NCI-H524 treated with DMSO at 0.1 percent for 48 hours (cell line): ENCODE data around the gene VSTM5.
"Not testable (repeated sequence)": the region's sequence is repeated elsewhere in the genome, so short reads cannot be mapped to it uniquely, and the experiment has no call there.

Experiments used
- DNase-seq: peaks from one replicate; lab custom pipeline; 2025; lab: John Stamatoyannopoulos, UW

The VSTM5 gene, protein sequence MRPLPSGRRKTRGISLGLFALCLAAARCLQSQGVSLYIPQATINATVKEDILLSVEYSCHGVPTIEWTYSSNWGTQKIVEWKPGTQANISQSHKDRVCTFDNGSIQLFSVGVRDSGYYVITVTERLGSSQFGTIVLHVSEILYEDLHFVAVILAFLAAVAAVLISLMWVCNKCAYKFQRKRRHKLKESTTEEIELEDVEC

DNA sequence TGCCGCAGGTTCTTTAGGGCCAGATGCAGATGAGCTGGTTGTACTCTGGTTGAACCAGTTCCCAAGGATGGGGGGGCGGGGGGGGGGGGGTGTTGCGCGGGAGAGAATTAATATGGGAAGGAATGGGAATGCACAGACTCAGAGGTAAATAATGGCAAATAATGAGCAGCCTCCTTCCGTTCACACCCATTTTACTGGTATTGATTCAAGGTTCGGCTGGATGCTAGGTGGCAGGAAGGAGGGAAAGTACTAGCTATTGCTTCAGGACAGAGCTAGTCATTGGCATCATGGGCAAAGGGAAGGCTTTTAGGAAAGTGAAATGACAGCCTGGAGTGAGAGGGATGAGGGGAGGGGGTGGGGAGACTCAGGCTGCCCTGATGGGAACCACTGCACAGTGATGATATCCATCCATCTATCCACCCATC, at the start of gene VSTM5:
VSTM5 (minus strand) TSS at position 25 of the 425 bp plus-strand sequence. CDS start 116 bp downstream, outside the sequence.
- no peak for DNase-seq

DNA sequence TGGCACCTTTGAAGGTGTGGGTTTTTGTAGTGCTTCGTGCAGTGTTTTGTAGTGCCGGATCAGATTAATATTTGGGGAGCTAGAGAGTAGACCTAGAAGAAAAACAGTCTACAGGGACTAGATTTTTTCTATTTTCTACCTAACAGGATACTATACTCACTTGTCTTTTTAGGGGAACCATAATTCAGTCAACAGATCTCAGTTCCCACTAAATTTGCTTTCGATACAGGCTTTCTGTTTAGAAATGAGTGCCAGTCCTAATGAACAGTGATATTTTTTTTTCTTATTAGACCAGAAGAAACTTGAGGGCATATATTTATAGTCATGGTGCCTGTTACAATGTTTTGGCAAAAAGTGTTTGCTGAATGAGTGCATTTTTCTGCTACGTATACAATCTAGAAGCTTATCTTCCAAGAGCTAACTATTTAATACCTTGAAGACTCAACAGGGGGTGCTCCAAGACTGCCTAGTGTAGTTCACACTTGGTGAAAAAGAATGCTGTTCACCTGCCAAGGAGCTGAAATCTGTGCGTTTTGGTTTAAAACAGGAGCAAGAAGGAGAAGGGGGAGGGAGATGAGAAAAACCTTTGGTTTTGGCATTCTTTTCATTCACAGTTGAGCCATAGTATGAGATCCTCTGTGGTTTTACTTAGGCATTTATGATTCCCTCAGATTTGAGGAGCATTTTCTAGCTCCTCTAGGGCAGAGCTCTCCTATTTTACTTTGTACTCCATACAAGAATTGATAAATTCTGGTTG, 44.9 kb upstream of the VSTM5 start:
- DNase-seq = no peak

DNA sequence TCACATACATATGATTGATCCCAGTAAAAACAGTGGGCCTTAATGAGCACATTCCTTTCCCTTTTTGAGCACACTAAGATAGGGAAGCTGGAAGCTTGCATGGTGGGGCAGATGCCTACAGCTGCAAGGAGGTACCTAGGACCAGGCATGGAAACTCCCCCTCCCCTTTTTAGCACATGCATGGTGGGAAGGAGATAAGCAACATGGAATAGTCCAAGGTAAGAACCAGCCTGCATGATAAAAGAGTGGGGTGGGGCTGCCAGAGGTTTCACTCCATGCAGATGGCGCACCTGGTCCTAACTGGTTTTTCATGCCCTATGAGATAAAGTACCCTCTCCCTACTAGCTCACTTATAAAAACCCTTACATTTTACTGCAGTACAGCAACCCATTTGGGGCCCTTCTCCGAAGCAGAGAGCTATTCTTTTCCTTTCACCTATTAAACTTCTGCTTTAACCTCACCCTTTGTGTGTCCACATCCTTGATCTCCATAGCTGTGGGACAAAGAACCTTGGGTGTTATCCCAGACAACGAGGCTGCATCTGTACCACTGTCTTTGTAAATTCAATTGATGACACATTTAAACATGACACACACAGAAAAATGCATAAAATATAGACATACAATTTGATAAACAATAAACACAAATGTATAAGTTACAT, 40.1 kb upstream of the VSTM5 start:
- DNase-seq = no peak

DNA sequence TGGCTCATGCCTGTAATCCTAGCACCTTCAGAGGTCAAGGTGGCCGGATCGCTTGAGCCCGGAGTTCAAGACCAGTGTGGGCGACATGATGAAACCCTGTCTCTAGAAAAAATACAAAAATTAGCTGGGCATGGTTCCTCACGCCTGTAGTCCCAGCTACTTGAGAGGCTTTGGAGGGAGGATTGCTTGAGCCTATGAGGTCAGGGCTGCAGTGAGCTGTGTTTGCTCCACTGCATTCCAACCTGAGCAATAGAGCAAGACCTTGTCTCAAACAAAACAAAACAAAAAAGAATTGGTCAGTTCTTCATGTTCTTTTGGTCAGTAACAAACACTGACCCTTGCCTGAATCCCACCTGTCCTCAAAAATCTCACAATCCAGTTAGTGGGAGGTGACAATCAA, 36.7 kb upstream of the VSTM5 start:
- DNase-seq = no peak

DNA sequence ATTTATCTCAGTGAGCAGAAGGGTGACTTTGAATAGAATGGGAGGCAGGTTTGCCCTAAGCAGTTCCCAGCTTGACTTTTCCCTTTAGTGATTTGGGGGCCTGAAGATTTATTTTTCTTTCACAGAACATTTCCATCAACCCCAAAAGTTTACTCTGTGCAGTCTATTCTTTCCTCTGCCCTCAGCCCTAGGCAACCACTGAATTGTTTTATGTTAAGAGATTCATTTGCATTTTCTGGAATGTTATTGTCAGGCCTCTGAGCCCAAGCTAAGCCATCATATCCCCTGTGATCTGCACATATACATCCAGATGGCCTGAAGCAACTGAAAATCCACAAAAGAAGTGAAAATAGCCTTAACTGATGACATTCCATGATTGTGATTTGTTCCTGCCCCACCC, 28.7 kb upstream of the VSTM5 start:
- not testable (repeated sequence) for DNase-seq

DNA sequence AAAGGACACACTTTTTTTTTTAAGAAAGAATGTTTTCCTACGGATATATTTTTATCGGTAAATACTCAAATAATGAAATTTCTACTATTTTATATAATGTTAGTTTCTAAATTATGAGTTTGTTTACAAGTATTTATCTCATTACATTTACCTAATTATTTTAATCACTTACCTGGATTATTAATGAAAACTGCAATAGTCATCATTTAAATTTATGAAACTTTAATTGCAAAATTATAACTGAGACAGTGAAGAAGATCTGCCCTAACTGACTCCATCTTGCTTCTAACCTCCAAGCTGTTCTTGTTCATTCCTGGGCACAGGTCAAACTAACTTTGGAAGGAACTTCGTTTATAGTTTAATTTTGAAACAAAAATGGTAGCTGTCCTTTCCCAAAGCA, 25.2 kb upstream of the VSTM5 start:
- no peak for DNase-seq

DNA sequence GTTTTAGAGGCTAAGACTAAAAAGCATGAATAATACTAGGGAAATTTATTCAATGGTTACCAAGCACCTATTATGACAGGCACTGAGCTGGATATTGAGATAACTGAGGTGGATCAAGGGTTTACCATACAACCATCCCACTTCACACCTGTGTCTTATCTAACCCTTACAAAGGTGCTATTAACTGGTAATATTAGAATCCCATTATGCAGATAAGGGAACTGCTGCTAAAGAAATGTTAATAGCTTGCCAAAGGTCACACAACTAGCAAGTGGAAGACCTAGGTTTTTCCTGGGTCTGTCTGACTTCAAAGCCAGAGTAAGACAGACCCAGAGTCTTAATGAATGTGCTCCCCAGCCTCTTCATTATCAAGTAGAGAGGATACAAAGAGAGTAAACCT, 21.1 kb upstream of the VSTM5 start:
- no peak for DNase-seq

DNA sequence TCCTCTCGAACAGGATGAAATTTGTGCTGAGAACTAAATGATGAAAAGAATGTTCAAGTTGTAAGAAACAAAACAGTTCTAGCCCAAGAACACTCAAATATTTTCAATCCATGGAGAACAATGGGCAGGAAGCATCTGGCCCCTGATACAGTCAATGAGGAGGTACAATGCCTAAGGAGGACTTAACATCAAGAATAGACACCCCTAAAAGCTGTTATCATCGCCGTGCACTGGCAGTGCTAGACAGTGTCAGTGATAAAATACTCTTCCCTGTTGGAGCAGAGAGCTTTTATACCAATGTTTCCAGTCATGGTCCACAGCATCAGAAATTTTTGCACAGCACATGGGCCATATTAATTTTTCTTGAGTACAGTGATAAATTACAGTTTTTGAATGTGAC, 20.2 kb upstream of the VSTM5 start:
- no peak for DNase-seq

DNA sequence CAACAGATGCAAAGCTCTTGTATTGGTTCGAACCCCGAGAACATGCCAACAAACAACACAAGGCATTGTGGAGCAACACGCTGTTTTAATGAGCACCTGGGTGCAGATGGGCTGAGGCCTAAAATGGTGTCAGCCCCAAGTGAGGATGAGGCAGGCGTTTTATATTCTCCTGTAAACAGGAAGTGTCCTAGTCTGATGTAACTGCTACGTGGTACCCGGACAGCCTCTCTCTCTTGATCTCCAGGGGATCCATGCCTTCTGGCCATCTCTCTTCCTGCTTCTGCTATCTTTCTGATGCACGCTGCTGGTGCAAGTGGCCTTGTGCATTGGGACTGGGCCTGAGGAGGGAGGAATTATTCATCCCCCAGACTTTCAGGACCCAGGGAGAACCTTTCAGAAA, 19.4 kb upstream of the VSTM5 start:
- no peak for DNase-seq

DNA sequence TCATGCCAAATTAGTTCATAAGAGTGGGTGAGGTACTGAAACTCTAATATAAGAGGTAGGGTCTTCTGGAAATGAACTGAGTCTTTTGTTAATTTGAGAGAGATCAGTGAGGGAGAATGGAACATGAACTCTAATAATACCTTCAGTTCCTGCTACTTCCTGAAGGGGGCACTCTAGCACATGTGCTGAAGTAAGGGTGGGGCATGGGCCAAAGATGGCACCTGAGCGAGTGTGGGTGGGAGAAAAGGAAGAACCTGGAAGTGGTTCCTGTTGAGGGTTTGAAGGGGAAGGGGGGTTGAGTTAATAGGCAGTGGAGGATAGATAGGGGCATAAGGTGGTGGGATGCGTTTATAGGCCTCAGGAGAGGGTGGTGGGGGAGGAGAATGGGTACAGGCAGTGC, 18.0 kb upstream of the VSTM5 start:
- DNase-seq = not testable (repeated sequence)

DNA sequence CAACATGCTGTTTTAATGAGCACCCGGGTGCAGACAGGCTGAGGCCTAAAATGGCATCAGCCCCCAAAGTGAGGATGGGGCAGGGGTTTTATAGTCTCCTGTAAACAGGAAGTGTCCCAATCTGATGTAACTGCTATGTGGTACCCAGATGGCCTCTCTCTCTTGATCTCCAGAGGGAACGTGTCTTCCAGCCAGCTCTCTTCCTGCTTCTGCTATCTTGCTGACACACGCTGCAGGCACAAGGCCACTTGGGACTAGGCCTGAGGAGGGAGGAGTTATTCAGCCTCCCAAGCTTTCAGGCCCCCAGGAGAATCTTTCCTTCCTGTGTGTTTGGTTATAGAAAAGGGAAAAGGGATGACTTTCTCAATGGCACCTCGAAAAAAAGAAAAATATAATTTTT, 11.4 kb upstream of the VSTM5 start:
- no peak for DNase-seq

DNA sequence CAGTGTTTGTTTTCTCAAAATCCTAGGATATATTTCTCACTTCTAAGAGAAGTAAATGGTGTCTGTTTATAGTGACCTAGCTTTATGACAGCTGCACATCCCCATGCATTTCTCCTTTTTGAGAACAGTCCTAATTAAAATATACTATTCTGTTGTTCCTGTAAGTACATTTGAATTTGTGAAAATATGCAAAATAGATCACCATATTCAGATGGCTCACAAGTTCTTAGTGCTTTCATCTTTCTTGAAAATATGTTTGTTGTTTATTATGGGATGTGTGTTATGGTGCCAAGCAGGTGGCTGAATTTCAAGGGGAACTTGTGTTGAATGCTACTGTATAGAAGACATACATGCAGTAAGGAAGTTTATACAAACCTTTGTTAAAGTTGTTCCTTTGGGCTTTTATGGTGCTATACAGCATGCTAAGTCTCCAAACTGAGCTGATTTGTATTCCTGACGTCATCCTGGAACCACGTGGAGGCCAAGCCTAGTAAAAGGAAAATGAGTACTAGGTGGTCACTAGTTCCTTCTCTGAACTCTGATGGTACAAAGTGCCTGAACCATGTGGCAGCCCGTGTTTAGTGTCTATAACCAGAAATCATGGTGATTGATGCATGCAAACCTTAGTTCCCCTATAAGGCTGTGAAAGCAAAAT, 7.8 kb upstream of the VSTM5 start:
- no peak for DNase-seq

DNA sequence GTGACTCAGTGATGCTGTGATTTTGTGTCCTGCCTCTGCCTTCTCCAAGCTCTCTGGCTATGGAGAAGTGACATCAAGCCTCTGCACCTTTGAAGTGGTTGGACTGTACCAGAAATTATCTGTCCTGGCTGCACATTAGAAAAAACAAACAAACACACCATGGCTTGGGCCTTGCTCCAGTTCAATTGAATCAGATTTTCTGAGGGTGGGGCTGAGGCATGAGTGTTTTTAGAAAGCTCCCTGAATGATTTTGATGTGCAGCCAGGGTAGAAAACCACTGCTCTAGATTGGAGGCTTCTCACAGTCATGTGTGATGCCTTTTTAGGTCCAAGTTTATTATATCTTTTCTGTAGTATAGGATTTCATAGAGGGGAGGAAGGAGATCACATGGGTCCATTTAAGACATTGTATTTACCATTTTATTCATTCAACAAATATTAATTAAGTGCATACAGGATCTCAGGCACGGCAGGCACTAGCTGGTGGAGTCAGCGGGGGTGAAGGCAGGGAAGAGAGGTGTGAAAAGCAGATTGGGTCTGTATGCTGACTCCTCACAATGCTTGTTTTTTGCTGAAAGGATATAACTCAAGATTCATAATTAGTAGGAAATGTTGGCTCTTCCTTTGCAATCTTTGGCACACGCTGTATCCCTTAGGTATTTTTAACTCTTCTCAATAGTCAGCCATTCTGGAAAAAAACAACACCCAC, 7.1 kb upstream of the VSTM5 start:
- DNase-seq = no peak

DNA sequence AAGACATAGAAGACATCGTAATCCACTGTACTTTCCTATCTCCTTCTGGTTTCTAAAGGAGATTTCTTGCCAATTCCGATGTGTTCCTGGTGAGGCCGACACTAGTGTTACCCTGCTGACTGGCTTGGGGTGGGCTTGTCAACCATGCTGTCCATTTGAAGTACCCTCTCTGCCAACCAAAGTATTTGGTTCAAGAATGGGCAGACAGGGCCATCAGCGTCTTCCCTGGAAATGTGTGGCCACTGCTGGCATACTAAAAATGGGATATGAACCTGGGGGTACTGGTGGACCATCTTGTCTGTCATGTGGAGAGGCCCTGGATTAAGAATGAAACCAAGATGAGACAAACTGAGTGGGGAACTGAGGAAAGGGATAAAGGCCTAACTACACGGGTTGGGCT, 1.8 kb upstream of the VSTM5 start:
- no peak for DNase-seq

DNA sequence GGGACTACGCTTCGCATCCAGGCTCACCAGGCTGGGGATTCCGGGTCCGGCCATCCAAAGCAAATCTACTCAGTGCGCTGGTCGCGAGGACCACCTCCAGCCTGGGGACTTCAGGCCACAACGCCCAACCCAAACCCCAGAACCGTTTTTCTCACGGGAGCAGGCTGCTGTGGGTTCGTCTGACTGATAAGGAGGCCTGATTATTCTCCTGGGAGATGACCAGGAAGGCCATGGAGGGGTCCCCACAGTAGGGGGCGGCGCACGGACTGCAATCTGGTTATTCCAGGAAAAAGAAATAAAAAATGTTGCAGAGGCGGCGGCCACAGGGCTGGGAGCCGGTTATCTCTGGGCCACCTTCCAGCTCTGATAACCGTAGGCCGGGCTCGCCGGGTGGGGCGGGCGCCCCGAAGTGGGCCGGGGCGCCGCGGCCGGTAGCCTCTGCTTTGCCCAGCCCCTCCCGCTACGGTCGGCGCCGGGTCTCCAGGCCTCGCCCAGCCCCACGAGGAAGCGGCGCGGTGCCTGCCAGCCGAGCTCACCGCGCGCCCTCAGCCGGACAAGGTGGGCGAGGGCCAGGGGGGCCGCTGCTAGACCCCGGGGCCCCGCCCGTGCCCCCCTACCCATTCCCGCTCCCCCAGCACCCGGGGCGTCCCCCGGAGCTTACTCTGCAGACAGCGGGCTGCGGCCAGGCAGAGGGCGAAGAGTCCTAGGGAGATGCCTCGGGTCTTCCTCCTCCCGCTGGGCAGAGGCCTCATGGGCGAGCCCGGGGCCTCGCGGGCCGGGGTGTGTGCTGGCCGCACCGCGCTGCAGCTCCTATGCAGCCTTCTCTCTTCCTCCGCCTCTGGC, 446 bp downstream of the VSTM5 start:
- no peak for DNase-seq

DNA sequence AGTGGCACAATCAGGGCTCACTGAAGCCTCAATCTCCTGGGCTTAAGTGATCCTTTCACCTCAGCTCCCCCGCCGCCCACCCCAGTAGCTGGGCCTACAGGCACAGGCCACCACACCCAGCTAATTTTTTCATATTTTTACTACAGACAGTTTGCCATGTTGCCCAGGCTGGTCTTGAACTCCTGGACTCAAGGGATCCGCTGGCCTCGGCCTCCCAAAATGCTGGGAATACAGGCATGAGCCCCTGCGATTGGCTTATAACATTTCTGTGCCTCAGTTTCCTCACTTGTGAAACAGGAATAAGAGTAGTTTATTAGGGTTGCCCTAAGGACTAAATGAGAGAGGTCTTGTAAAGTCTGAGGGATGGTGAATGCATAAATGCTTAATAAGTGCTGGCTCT, 1.2 kb downstream of the VSTM5 start:
- no peak for DNase-seq

DNA sequence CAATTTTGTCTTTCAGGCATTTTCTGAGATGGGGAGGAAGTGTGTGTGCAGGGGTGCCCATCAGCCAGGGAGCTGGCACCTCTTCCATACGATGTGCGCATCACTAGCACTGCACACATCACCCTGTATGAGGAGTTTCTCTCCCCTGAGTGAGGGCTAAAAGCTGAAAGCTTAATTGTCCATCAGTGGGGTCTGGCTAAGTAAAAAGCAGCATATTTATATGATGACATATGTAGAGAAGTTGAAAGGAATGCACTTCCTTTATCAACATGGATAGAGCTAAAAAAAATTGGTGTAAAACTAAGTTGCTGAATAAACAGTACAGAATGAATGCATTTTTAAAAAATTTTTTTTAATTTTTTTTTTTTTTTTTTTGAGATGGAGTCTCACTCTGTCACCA, 4.0 kb downstream of the VSTM5 start:
- DNase-seq = no peak

DNA sequence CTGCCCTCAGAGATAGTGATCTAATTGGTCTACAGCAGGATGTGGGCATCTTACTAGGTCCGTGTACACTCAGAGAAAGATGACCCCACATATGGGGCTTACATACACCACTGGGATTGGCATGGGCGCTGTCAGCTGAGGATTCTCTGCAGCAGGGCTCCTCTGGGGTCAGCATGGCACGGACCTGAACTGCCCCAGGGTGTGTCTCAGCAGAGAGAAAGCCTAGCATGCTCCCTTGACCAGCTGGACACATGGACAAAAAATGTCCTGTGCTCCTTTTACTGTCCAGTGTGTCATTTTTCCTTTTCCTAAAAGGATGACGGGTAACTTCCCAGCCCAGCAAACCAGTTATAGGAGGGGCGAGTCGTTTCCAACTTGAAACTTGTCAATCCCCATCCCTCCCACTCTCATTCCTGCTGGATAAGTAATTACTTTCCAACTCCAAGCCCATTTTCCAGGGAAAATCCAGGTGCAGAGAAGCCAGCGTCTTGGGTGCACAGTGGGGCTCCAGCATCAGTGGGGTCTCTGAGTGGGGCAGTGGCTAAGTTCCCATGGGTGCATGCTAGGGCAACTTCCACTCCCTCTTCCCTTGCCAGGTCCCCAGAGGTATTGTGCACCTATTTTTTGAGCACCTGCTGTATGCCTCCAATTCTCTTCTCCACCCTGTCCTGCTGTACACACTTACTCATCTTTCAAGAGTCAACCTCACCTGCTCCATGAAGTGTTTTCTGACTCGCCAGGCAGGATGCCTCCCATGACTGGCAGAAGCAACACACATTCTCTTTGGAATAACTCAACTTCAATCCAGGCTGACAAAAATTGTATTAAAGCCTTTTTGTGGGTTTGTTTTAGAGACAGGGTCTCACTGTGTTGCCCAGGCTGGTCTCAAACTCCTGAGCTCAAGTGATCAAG, 5.0 kb downstream of the VSTM5 start:
- no peak for DNase-seq

DNA sequence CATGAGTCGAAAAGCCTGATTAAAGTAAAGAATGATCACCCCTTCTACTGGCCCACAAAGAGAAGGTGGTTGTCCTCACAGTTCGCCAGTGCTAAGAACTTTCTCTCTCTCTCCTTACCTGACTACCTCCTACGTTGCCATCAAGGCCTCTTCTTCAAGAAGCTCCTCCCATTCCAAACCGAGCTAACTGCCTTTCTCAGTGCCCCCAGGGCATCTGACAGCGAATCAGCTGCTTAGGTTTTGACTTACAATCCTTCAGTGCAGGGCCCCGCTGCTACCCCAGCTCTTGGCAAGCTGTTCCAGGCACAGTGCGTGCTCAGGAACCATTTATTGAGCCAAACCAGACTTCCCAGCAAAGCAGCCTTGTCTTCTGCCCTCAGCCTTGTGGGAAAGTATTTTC, 5.8 kb downstream of the VSTM5 start:
- no peak for DNase-seq

DNA sequence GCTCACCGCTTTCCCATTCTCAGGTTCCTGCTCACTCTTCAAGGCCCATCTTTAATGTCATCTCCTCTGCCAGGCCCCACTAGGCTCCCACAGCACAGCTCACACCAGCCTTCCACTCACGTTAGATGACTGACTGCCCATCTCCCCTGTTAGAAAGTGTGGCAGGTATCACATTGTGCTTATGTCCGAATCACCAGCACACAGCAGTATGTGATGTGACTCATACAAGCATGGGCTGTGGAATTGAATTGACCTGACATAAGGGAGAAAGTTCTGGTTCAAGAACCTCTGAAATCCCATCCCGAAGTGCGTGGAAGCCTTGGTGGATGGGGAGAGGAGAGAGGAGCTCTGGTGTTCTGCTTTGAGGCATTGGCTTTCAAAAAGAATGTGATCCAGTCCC, 6.5 kb downstream of the VSTM5 start:
- DNase-seq = no peak
